HEK293 (cell line): ENCODE measurements around the gene NAT14.
A peak's percentile ranks its signal among the peaks of the same experiment; 100 is the strongest.

Source experiments
- CTCF ChIA-PET: fragments of 350-600 bp; formaldehyde crosslinking; extraction: SDS; loops from one replicate; lab custom pipeline; 2021; ENCODE audit warnings: antibody characterized with exemption; lab: Yijun Ruan, JAX
- POLR2A ChIA-PET: fragments of 300-600 bp; formaldehyde crosslinking; extraction: SDS; loops from one replicate; lab custom pipeline; 2020; ENCODE audit warnings: antibody characterized with exemption, inconsistent platforms; lab: Yijun Ruan, JAX
- H3K27ac ChIP-seq: fragments of 200-500 bp; sonication (Bioruptor generic); 2 replicates; pipeline ENCODE4 v1.5.1; 2014; ENCODE audit warnings: low read depth, low read length, control low read depth, inconsistent platforms; ENCODE audit errors: extremely low read depth
- H3K36me3 ChIP-seq, 2 experiments: fragments of 200-500 bp in 1 of 2; sonication (Bioruptor generic) in 1 of 2; 1 replicate in 1 of 2; 2 replicates in 1 of 2; pipeline ENCODE4 v1.5.1; 2014 to 2017; ENCODE audit warnings: inconsistent platforms in 2 of 2, low read length in 2 of 2; ENCODE audit not compliant: control insufficient read depth in 2 of 2, insufficient read depth in 1 of 2
- H3K4me1 ChIP-seq: fragments of 200-500 bp; sonication (Bioruptor generic); 2 replicates; pipeline ENCODE4 v1.5.1; 2014; ENCODE audit warnings: mild to moderate bottlenecking, low read length, inconsistent platforms; ENCODE audit not compliant: control insufficient read depth, insufficient read depth
- H3K4me3 ChIP-seq: 2 replicates; pipeline ENCODE4 v1.5.1; 2011; ENCODE audit warnings: low read depth, mild to moderate bottlenecking, control low read depth, low read length, moderate library complexity
- H3K9me3 ChIP-seq: fragments of 200-500 bp; sonication (Bioruptor generic); 2 replicates; pipeline ENCODE4 v1.5.1; 2014; ENCODE audit warnings: low read depth, low read length, inconsistent platforms; ENCODE audit not compliant: control insufficient read depth, insufficient read depth
- KLF1 ChIP-seq: fragments of 450-650 bp; formaldehyde crosslinking; IDR thresholded peaks from 2 replicates; pipeline ENCODE4 v1.5.1; 2016; ENCODE audit warnings: missing biosample characterization, missing genetic modification characterization
- ZBTB48 ChIP-seq: fragments of 450-650 bp; formaldehyde crosslinking; IDR thresholded peaks from 2 replicates; pipeline ENCODE4 v1.5.1; 2016; ENCODE audit warnings: missing biosample characterization, missing genetic modification characterization
- ZIC2 ChIP-seq: fragments of 450-650 bp; formaldehyde crosslinking; IDR thresholded peaks from 2 replicates; pipeline ENCODE4 v1.5.1; 2016; ENCODE audit warnings: missing biosample characterization, missing genetic modification characterization
- ZNF121 ChIP-seq: fragments of 450-650 bp; formaldehyde crosslinking; IDR thresholded peaks from 2 replicates; pipeline ENCODE4 v1.5.1; 2016; ENCODE audit warnings: missing biosample characterization, missing genetic modification characterization
- ZNF148 ChIP-seq: fragments of 450-650 bp; formaldehyde crosslinking; IDR thresholded peaks from 2 replicates; pipeline ENCODE4 v1.5.0; 2017; ENCODE audit warnings: missing biosample characterization, missing genetic modification characterization, borderline replicate concordance
- ZNF169 ChIP-seq: fragments of 450-650 bp; formaldehyde crosslinking; IDR thresholded peaks from 2 replicates; pipeline ENCODE4 v1.5.1; 2016; ENCODE audit warnings: missing biosample characterization, missing genetic modification characterization
- ZNF239 ChIP-seq: fragments of 450-650 bp; formaldehyde crosslinking; IDR thresholded peaks from 2 replicates; pipeline ENCODE4 v1.5.1; 2016; ENCODE audit warnings: missing biosample characterization, missing genetic modification characterization
- ZNF341 ChIP-seq: fragments of 450-650 bp; formaldehyde crosslinking; IDR thresholded peaks from 2 replicates; pipeline ENCODE4; 2016; ENCODE audit warnings: low read depth, missing biosample characterization, missing genetic modification characterization
- ZNF423 ChIP-seq: fragments of 450-650 bp; formaldehyde crosslinking; IDR thresholded peaks from 2 replicates; pipeline ENCODE4 v1.5.1; 2016; ENCODE audit warnings: missing biosample characterization, missing genetic modification characterization
- ZNF600 ChIP-seq: fragments of 450-650 bp; formaldehyde crosslinking; IDR thresholded peaks from 2 replicates; pipeline ENCODE4 v1.5.1; 2016; ENCODE audit warnings: missing biosample characterization, missing genetic modification characterization
- ZNF624 ChIP-seq: fragments of 450-650 bp; formaldehyde crosslinking; IDR thresholded peaks from 2 replicates; pipeline ENCODE4 v1.5.1; 2017; ENCODE audit warnings: missing biosample characterization, missing genetic modification characterization
- ZNF76 ChIP-seq: fragments of 450-650 bp; formaldehyde crosslinking; IDR thresholded peaks from 2 replicates; pipeline ENCODE4; 2016; ENCODE audit warnings: low read depth, missing biosample characterization, missing genetic modification characterization, borderline replicate concordance
- ZNF768 ChIP-seq: fragments of 450-650 bp; formaldehyde crosslinking; IDR thresholded peaks from 2 replicates; pipeline ENCODE4 v1.5.1; 2018; ENCODE audit warnings: missing biosample characterization, mild to moderate bottlenecking, missing genetic modification characterization
- ZNF791 ChIP-seq: fragments of 450-650 bp; formaldehyde crosslinking; IDR thresholded peaks from 2 replicates; pipeline ENCODE4 v1.5.1; 2016; ENCODE audit warnings: missing biosample characterization, missing genetic modification characterization
- ZXDB ChIP-seq: fragments of 450-650 bp; formaldehyde crosslinking; IDR thresholded peaks from 2 replicates; pipeline ENCODE4 v1.5.1; 2016; ENCODE audit warnings: missing biosample characterization, missing genetic modification characterization
- TF ChIP-seq, protein P1 (sequence below): fragments of 450-650 bp; formaldehyde crosslinking; IDR thresholded peaks from 2 replicates; pipeline ENCODE4 v1.5.1; 2017; ENCODE audit warnings: missing biosample characterization, missing genetic modification characterization
- TF ChIP-seq, protein P2 (sequence below): fragments of 450-650 bp; formaldehyde crosslinking; IDR thresholded peaks from 2 replicates; pipeline ENCODE4 v1.5.1; 2017; ENCODE audit warnings: missing biosample characterization, missing genetic modification characterization
- TF ChIP-seq, protein P3 (sequence below): fragments of 450-650 bp; formaldehyde crosslinking; IDR thresholded peaks from 2 replicates; pipeline ENCODE4 v1.5.1; 2016; ENCODE audit warnings: missing biosample characterization, missing genetic modification characterization

NAT14 gene

GRCh38 chr19:55443824-55444480, 41.0 kb upstream of the NAT14 start:
- Histone ChIP-seq H3K9me3 (no peaks in the 10 kb centered on the region), H3K4me1 (0 out of 2 replicates have a peak, but pooled peaks cover 3% of the 10 kb centered on the region), H3K4me3 (no peak overlapping the region), H3K36me3 (no peaks in the 10 kb centered on the region), H3K27ac (no peak overlapping the region)
- TF ChIP-seq ZNF791 (tag by site-specific recombination), result no peak
- TF ChIP-seq ZNF768 (tag by site-specific recombination), result no peak
- no peak for TF ChIP-seq ZNF121 (tag by site-specific recombination)
- TF ChIP-seq ZNF169 (tag by site-specific recombination), result no peak
- 0 out of 2 replicates have a peak, but pooled peaks have one; percentile 17 for TF ChIP-seq ZIC2
- 0 out of 2 replicates have a peak, but pooled peaks have one; percentile 35 for TF ChIP-seq ZBTB48
- CTCF ChIA-PET, result interaction anchor here (0.6 to 2.0 kb wide), 5 partner anchors 10 to 142 kb away, joined by 3 to 10 read pairs (median 4); no protein-coding TSS in a partner anchor
- POLR2A ChIA-PET, result interaction anchor here (0.6 to 1.3 kb wide), 5 partner anchors 10 to 293 kb away, joined by 3 to 6 read pairs (median 4); partner anchors contain the start of genes KMT5C and ZNF628

GRCh38 chr19:55444646-55445045, 40.3 kb upstream of the NAT14 start:
- TF ChIP-seq, protein P1, sequence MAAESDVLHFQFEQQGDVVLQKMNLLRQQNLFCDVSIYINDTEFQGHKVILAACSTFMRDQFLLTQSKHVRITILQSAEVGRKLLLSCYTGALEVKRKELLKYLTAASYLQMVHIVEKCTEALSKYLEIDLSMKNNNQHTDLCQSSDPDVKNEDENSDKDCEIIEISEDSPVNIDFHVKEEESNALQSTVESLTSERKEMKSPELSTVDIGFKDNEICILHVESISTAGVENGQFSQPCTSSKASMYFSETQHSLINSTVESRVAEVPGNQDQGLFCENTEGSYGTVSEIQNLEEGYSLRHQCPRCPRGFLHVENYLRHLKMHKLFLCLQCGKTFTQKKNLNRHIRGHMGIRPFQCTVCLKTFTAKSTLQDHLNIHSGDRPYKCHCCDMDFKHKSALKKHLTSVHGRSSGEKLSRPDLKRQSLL (tag by site-specific recombination), result peak; percentile 35; the same call in 1 of the 2 replicates
- no peak for TF ChIP-seq ZNF423
- ChIA-PET POLR2A (interaction anchor here (0.6 to 1.3 kb wide), 4 partner anchors 32 to 294 kb away, joined by 3 to 6 read pairs (median 4); partner anchors contain the start of genes KMT5C and ZNF628), CTCF (interaction anchor here (0.6 to 2.0 kb wide), 5 partner anchors 9 to 143 kb away, joined by 3 to 10 read pairs (median 4); no protein-coding TSS in a partner anchor)
- Histone ChIP-seq H3K4me3 (no peak overlapping the region), H3K9me3 (no peaks in the 10 kb centered on the region), H3K4me1 (0 out of 2 replicates have a peak, but pooled peaks cover 3% of the 10 kb centered on the region), H3K27ac (no peak overlapping the region), H3K36me3 (no peaks in the 10 kb centered on the region)

DNA sequence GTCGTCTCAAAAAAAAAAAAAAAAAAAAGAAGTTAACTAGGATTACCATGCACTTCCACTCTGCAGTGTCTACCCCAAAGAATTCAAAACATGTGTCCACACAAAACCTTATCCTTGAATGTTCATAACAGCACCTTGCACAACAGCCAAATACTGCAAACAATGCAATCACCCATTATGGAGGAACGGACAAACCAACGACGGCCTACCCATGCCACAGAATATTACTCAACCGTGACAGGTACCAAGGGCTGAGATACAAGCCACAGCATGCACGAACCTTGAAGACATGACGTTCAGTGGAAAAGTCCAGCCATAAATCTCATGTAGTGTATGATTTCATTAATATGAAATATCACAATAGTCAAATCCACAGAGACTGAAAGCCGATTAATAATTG, 38.9 kb upstream of the NAT14 start:
- H3K27ac ChIP-seq, result no peak overlapping the region
- H3K36me3 ChIP-seq, result no peaks in the 10 kb centered on the region
- CTCF ChIA-PET, result interaction anchor here (0.6 to 2.0 kb wide), 3 partner anchors 7 to 107 kb away, joined by 3 to 6 read pairs (median 3); no protein-coding TSS in a partner anchor
- 0 out of 2 replicates have a peak, but pooled peaks cover 3% of the 10 kb centered on the region for H3K4me1 ChIP-seq
- H3K9me3 ChIP-seq, result no peaks in the 10 kb centered on the region
- TF ChIP-seq ZNF76 (tag by site-specific recombination) (no peak), ZNF148 (tag by site-specific recombination) (no peak), ZNF624 (tag by site-specific recombination) (no peak)
- TF ChIP-seq, all 188 proteins: peak for 0
- no peak overlapping the region for H3K4me3 ChIP-seq
- POLR2A ChIA-PET, result no interaction called here

DNA sequence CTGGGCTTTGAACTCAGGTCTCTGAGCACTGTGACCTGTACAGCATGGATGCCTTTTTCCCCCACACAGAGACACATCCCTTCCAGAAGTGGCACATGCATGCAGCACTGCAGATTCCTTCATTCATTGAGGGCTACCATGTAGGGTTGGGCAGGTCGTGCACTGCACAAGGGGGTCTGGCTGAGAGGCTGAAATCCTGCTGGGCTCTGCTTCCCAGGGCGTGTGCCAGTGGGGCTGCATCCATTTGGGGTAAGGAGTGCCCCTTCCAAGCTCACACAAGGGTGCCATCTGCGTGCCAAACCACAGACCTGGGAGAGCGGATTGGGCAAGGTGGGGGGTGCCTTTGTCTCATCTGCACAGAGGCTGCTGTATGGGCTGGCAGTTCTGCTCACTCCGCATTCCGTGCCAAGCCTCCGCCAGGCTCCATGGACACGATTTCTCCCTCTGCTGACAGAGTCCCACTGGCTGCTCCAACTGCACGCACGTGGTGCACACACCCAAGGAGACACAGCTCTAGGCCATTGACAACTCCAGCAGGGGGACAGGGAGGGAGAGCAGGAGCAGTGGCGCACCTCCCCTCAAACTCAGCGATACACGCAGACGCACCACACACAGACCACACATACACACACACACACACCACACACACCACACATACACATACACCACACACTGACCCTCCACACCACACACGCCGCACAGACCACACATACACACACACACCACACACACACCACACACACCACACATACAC, 37.4 kb upstream of the NAT14 start:
- H3K4me1 ChIP-seq, result no peaks in the 10 kb centered on the region
- H3K9me3 ChIP-seq, result no peaks in the 10 kb centered on the region
- ChIA-PET CTCF (interaction anchor here (0.5 to 1.2 kb wide), 2 partner anchors 28 to 307 kb away, joined by 3 read pairs; no protein-coding TSS in a partner anchor), POLR2A (interaction anchor here (1.0 kb wide), 1 partner anchor 14 kb away, joined by 4 read pairs; no protein-coding TSS in a partner anchor)
- no peaks in the 10 kb centered on the region for H3K36me3 ChIP-seq
- H3K4me3 ChIP-seq, result no peak overlapping the region
- no peak overlapping the region for H3K27ac ChIP-seq
- TF ChIP-seq ZNF341 (tag by site-specific recombination), result peak; percentile 87
- TF ChIP-seq, protein P2, sequence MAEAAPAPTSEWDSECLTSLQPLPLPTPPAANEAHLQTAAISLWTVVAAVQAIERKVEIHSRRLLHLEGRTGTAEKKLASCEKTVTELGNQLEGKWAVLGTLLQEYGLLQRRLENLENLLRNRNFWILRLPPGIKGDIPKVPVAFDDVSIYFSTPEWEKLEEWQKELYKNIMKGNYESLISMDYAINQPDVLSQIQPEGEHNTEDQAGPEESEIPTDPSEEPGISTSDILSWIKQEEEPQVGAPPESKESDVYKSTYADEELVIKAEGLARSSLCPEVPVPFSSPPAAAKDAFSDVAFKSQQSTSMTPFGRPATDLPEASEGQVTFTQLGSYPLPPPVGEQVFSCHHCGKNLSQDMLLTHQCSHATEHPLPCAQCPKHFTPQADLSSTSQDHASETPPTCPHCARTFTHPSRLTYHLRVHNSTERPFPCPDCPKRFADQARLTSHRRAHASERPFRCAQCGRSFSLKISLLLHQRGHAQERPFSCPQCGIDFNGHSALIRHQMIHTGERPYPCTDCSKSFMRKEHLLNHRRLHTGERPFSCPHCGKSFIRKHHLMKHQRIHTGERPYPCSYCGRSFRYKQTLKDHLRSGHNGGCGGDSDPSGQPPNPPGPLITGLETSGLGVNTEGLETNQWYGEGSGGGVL (tag by site-specific recombination), result peak; percentile 57; the same call in 1 of the 2 replicates
- TF ChIP-seq, protein P3, sequence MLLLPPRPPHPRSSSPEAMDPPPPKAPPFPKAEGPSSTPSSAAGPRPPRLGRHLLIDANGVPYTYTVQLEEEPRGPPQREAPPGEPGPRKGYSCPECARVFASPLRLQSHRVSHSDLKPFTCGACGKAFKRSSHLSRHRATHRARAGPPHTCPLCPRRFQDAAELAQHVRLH (tag by site-specific recombination), result peak; percentile 34; the same call in 1 of the 2 replicates
- TF ChIP-seq ZXDB (tag by site-specific recombination), result 0 out of 2 replicates have a peak, but pooled peaks have one; percentile 13
- 0 out of 2 replicates have a peak, but pooled peaks have one; percentile 18 for TF ChIP-seq ZNF239 (tag by site-specific recombination)
- TF ChIP-seq KLF1 (tag by site-specific recombination), result peak; percentile 68
- TF ChIP-seq ZNF600 (tag by site-specific recombination), result peak; percentile 57
